ENCODE measurements around the gene CELSR3. TPM values are rescaled to one million over a fixed set of nuclear protein-coding genes. Genes with fewer than 3 reads are reported as not detected.

The CELSR3 gene
- total RNA-seq, 2 experiments from 2014 or later, result 18.2 to 18.6 TPM

DNA sequence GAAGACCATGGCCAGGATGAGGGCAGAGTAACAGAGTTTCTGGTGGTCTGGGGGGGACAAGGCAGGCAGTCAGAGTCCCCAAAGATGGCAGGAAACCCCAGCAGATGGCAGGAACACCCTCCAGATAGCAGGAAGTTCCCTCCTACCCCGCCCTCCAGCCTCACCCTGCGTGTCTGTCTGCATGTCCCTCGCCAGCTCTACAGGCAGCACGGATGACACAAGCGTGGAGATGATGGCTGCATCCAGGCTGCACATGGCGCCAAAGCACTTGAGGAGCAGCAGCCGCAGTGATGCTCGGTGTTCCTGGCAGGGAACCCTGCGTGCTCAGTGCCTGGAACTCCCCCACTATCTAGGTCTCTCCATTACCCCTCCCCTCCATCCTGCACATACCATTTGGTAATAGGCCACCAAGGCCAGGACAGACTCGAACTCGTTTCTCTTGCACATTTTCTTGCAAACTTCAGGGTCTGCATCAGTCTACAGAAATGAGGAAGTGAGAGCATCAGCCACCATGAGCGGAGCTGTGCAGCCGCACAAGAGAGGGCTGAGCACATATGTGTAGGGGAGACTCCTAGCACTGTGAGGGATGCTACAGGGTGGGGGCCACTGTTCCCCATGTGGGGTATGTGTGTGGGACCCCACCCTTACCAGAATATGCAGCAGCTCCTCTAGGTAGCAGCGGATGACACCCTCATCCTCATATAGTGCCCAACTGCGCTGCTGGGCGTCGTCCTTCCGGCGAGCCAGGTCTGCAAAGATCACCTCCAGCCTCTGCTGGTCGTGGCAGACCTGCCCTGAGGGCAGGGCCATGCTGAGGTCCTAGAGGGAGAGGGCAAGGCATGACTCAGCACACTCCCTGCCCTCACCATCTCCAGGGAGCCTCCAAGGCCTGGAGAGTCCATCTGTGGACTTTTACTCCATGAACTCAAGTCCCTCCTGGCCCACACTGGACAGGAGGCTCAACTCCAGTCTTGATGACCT, 17.0 kb upstream of the CELSR3 start:
- DNase-seq, result no peak
- no peak overlapping the region for H3K27ac Mint-ChIP-seq
- peaks cover 9% of the 10 kb centered on the region for H3K4me1 Mint-ChIP-seq
- no peaks in the 10 kb centered on the region for H3K9me3 Mint-ChIP-seq
- no peaks in the 10 kb centered on the region for H3K27me3 Mint-ChIP-seq
- H3K36me3 Mint-ChIP-seq, result peaks cover 36% of the 10 kb centered on the region
- H3K4me3 Mint-ChIP-seq, result no peak overlapping the region

DNA sequence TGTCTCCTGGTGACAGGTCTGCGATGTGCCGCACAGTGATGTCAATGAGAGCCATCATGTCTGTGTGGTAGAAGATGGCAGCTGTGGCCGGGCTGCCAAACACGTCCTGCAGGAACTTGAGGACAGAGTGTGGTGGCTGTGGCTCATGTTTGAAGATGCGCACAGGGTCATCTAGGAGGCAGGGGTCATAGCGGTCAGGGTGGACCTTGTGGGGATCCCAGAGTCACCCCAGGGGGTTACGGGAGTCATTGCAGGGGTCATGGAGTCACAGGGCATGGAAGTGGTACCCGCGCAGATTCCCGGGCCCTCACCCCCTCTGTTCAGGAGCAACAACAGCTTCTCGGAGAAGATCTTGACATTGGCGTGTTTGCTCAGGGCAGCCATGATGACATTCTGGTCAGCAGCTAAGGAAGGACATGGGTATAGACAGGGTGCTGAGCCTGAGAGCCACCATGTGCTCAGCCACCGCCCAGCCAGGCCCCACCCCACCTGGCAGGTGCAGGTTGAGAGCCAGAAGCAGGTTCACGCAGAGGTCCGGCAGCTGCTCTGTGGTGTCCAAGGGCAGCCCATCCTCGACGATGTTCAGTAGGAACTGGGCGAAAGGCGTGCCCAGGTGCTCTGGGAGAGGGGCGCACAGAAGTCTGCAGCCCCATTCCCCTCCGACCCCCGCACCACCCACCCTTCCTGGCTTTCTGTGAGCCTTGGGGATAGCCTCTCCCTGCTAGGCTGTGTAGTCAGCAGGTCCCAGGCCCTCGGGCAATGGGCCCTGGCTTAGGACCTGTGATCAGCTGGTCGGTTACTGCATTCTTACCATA, 16.1 kb upstream of the CELSR3 start:
- H3K9me3 Mint-ChIP-seq, result no peaks in the 10 kb centered on the region
- H3K36me3 Mint-ChIP-seq, result peaks cover 31% of the 10 kb centered on the region
- H3K27me3 Mint-ChIP-seq, result no peaks in the 10 kb centered on the region
- peaks cover 3% of the 10 kb centered on the region for H3K4me1 Mint-ChIP-seq
- H3K4me3 Mint-ChIP-seq, result no peak overlapping the region
- H3K27ac Mint-ChIP-seq, result no peak overlapping the region
- DNase-seq, result no peak

DNA sequence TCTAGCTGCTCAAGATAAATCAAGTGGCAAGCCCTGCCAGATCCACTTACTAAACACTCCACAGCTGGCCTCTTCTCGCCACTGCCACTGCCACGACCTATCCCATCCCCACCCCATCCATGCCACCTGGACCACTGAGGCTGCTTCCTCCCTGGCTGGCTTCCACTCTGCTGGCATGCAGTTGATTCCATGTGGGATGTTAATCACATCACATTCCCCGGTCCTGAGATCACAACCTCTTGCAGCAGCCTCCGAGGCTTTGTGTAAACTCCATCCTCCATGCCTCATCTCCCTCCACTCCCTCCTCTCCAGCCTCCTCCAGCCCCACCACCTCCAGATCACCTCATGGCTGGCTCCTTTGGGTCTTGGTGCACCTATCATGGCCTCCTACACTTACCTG, 15.4 kb upstream of the CELSR3 start:
- Mint-ChIP-seq H3K9me3 (no peaks in the 10 kb centered on the region), H3K27ac (no peak overlapping the region), H3K36me3 (peaks cover 29% of the 10 kb centered on the region), H3K27me3 (no peaks in the 10 kb centered on the region), H3K4me1 (peaks cover 2% of the 10 kb centered on the region), H3K4me3 (no peak overlapping the region)
- no peak for DNase-seq

DNA sequence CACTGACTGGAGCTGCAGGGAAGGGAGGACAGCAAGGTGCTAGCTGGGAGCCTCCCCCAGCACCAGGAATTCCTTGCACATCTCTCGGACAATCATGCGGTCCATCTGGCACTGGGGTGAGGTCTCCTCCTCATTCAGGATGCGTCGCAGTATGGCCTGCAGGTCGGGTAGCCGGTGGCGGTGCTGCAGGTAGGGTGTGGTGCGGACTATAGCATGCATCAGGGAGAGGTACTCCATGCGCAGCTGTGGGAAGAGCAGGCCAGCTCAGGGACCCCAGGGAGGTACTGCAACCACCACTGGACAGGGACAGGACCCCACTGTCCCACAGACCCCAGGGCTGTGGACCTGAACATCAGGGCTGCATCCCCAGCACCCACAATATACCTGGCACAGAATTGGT, 11.8 kb upstream of the CELSR3 start:
- H3K27ac Mint-ChIP-seq, result no peak overlapping the region
- H3K4me1 Mint-ChIP-seq, result no peaks in the 10 kb centered on the region
- no peaks in the 10 kb centered on the region for H3K27me3 Mint-ChIP-seq
- no peaks in the 10 kb centered on the region for H3K9me3 Mint-ChIP-seq
- no peak overlapping the region for H3K4me3 Mint-ChIP-seq
- H3K36me3 Mint-ChIP-seq, result peaks cover 29% of the 10 kb centered on the region
- no peak for DNase-seq

DNA sequence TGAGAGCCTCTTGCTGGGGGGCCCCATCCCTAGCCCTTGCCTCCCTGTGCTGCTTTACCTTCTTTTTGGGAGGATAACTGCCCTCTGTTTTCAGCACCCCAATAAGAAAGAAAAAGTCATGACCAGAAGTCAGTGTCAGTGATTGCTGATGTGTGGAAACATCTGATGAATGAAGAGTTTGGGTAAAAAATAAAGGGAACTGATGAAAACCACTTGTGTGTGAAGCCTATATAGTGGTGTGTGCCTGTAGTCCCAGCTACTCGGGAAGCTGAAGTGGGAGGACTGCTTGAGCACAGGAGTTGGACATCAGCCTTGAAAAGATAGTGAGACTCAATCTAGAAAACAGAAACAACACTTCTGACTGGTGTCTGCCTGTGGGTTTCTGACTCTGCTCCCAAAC, 9.8 kb upstream of the CELSR3 start:
- no peaks in the 10 kb centered on the region for H3K9me3 Mint-ChIP-seq
- DNase-seq, result no peak
- H3K4me1 Mint-ChIP-seq, result no peaks in the 10 kb centered on the region
- H3K4me3 Mint-ChIP-seq, result no peak overlapping the region
- H3K36me3 Mint-ChIP-seq, result peaks cover 22% of the 10 kb centered on the region
- no peak overlapping the region for H3K27ac Mint-ChIP-seq
- no peaks in the 10 kb centered on the region for H3K27me3 Mint-ChIP-seq

DNA sequence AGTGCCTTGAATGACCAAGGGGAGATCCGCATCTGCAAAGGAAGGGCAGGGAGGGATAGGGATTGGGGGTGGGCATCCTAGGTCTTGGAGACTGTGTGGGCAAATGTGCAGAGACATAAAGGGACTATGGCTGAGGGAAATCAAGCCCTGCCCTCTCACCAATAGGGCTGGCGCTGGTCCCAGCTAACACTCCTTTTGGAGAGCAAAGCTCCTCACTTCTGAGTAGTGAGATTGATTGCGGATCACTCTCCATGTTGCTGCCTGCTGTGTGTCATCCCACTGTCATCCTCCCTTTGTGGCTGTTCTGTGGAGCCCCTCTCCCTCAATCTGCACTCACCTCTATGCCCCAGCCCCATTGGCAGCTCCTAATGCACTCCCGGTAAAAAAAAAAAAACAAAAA, 2.2 kb upstream of the CELSR3 start:
- peaks cover 39% of the 10 kb centered on the region for H3K27me3 Mint-ChIP-seq
- no peak for DNase-seq
- H3K4me1 Mint-ChIP-seq, result peaks cover 11% of the 10 kb centered on the region
- H3K27ac Mint-ChIP-seq, result no peak overlapping the region
- no peak overlapping the region for H3K4me3 Mint-ChIP-seq
- no peaks in the 10 kb centered on the region for H3K9me3 Mint-ChIP-seq
- H3K36me3 Mint-ChIP-seq, result peaks cover 8% of the 10 kb centered on the region

DNA sequence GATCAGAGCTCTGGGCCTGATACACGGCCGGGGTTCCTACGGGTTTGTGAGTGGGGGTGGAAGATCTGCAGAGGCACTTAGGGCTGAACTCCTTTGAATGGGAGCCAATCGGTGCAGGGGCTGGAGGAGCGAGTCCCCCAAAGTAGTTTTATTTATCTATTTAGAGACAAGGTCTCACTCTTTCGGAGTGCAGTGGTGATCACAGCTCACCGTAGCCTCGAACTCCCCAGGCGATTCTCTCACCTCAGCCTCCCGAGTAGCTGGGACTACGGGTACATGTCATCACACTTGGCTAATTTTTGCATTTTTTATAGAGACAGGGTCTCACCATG, 1.6 kb upstream of the CELSR3 start:
- Mint-ChIP-seq H3K4me3 (no peak overlapping the region), H3K9me3 (no peaks in the 10 kb centered on the region), H3K36me3 (peaks cover 6% of the 10 kb centered on the region), H3K27me3 (peaks cover 43% of the 10 kb centered on the region), H3K4me1 (peaks cover 11% of the 10 kb centered on the region), H3K27ac (no peak overlapping the region)
- no peak for DNase-seq

DNA sequence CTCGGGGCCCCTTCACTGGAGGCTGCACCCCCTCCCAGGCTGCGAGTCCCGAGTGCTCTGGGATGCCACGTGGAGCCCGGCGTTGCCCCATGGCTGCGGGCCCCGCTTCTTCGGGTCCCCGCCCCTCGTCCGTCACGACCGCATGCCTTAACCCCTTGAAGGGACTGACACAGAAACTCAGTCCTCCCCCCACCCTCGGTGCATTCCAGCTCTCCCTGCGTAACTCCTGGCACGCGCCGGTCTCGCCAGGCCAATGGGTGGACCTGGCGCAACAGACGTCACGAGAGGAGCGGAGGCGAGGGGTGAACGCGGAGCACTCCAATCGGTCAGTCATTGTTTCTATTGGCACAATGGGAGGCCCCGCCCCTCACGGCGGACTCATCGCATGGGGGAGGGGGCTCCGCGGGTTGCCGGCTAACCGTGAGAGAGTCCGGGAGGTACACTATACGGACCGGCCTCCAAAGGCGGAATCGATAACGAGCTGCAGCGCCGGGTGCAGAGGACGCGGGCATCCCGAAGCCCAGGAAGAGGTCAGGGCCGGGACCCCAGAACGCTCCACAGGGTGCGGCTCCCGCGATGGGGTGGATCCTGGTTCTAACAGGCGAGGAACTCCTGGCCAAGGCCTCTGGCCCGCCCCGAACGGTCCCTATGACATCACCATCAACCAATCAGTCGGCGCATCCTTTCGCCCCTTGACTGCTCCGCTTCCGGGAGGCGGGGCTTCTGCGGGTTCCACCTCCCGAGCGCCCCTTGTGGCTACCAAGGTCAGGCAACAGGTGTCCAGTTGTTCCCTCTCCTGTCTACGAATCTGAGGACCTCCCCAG, 1.0 kb upstream of the CELSR3 start:
- peak; percentile 91 for DNase-seq
- Mint-ChIP-seq H3K9me3 (no peaks in the 10 kb centered on the region), H3K27me3 (peaks cover 43% of the 10 kb centered on the region), H3K4me1 (peaks cover 11% of the 10 kb centered on the region), H3K4me3 (peak overlapping the region; percentile 83), H3K36me3 (peaks cover 6% of the 10 kb centered on the region), H3K27ac (peak overlapping the region; percentile 84)

DNA sequence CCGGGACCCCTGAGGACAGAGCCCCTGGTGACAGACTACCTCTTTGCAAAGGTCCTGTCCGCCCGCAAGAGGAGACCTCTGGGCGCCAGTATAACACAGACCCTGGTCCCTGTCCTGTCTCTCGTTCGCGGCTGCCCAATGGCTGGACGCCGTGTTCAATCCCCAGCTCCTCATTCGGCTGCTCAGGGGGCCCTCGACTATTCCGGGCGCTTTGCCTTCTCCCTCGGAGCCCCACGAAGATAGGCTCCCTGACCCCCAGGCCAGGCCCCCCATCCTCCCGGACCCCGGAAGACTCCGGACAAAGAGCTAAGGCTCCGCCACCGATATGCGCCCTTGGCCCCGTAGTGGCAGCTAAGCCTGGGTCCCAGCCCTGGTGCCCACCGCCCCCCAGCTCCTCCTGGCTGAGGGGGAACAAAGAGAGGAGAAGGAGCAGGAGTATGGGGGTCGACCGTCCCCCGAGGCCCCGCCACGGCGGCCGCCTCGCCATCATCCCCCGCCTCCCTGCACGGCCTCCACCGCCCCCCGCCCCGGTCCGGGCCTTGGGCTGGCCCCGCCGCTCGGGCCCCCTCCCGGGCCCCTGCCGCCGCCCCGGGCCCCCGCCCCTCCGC, 437 bp downstream of the CELSR3 start:
- no peak overlapping the region for H3K27ac Mint-ChIP-seq
- no peaks in the 10 kb centered on the region for H3K9me3 Mint-ChIP-seq
- no peak for DNase-seq
- peaks cover 4% of the 10 kb centered on the region for H3K36me3 Mint-ChIP-seq
- H3K27me3 Mint-ChIP-seq, result peaks cover 43% of the 10 kb centered on the region
- peaks cover 14% of the 10 kb centered on the region for H3K4me1 Mint-ChIP-seq
- no peak overlapping the region for H3K4me3 Mint-ChIP-seq

DNA sequence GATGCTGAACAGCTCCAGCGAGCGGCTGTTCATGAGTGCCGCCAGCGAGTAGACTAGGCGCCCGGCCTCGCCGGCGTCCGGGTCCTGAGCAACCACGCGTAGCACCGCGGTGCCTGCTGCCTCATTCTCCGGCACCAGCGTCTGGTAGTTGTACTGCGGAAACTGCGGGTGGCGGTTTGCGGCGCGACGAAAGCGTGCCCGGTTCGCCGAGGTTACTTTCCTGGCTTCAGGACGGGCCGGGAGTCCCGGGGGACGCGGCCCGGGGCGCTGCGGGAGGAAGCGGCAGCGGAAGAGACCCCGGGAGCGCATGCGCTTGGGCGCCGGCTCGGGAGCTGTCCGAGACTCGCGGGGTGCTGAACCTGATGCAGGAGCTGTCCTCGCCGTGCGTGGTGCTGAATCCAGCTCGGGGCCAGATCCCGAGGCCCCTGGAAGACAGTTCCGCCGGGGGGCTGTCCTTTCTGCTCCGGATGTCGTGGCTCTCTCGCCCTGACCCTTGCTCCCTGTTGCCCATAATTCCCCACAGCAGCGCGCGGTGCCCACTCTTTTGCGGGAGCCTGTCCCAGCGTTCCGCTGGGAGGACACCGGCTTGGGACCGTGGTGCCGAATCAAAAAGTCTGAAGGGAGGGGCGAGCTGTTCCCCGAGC, 1.1 kb downstream of the CELSR3 start:
- Mint-ChIP-seq H3K9me3 (no peaks in the 10 kb centered on the region), H3K4me1 (peaks cover 14% of the 10 kb centered on the region), H3K4me3 (peak overlapping the region; percentile 34), H3K36me3 (peaks cover 7% of the 10 kb centered on the region), H3K27ac (no peak overlapping the region), H3K27me3 (peaks cover 43% of the 10 kb centered on the region)
- peak; percentile 77 for DNase-seq

DNA sequence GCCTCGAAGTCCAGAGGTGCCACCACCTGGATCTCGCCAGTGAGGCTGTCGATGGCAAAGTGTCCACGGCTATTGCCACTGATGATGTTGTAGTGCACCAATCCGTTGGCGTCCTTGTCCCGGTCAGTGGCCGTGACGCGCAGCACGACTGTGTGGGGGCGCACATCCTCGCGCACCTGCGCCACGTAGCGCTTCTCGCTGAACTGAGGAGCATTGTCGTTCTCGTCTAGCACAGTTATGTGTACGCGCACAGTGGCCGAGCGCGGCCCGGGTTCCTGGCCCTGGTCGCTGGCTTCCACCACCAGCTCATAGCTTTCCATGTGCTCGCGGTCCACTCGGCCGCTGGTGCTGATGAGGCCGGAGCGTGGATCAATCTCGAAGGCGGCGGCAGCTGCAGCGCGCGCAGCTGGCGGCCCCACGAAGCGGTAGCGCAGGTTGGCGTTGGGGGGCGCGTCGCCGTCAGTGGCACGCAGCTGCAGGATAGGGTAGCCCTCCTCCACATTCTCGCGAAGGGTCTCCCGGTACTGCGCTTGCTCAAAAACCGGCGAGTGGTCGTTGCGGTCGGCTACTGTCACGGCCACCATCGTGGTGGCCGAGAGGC, 1.8 kb downstream of the CELSR3 start:
- Mint-ChIP-seq H3K27ac (no peak overlapping the region), H3K9me3 (no peaks in the 10 kb centered on the region), H3K4me1 (peaks cover 14% of the 10 kb centered on the region), H3K4me3 (no peak overlapping the region), H3K27me3 (peaks cover 43% of the 10 kb centered on the region), H3K36me3 (peaks cover 8% of the 10 kb centered on the region)
- DNase-seq, result no peak

DNA sequence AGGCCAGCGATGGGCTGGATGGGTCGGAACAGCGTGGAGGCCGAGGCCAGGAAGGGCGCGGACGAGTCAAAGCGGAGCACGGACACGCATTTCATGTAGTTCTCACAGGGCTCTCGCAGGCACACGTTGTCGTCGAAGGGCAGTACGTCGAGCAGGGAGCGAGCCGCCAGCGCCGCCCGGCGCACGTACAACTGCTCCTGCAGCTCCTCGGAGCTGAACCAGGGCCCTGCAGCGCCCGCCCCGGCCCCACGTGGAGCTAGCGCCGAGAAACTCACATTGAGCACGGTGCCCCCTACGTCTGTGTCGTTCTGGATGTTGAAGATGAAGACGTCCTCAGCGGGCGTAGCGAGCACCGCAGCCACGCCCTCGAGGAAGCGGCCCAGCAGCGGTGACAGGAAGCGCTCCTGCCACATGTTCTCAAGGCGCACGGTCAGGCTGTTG, 5.8 kb downstream of the CELSR3 start:
- H3K4me3 Mint-ChIP-seq, result peak overlapping the region; percentile 80
- no peaks in the 10 kb centered on the region for H3K9me3 Mint-ChIP-seq
- peak overlapping the region; percentile 86 for H3K27ac Mint-ChIP-seq
- DNase-seq, result peak; percentile 55
- peaks cover 20% of the 10 kb centered on the region for H3K27me3 Mint-ChIP-seq
- H3K4me1 Mint-ChIP-seq, result peaks cover 11% of the 10 kb centered on the region
- H3K36me3 Mint-ChIP-seq, result peaks cover 19% of the 10 kb centered on the region

DNA sequence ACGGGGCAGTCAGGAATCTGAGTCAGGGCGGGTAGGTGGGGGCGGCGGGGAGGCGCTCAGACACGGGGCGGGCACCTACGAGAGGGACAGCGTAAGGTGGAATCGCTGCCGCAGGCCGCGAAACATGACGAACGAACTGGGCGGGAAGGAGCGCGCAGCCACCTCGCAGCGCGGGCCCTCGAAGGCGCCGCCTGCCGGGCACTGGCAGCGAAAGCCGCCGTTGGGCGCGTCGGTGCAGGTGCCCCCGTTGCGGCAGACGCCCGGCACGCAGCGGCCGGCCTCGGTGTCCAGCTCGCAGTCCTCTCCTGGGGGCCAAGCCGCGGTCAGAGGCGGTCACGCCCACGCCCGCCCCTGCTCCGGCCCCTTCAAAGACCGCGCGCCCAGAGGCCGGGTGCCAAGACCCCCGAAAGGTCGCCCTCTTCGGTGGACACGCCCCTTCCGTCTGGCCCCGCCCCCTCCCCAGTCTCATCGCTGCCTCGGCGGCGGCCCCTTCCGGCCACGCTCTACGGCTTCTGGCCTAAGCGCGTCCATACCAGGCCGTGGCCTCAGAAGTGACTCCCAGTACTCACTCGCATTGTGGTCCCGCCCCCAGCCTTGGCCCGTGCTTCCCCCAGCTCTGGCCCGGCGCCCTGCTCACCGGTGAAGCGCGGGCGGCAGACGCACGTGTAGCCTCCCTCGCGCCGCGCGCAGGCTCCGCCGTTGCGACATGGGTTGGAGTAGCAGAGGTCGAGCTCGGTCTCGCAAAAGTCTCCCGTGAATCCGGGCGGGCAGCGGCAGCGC, 6.4 kb downstream of the CELSR3 start:
- peak overlapping the region; percentile 83 for H3K4me3 Mint-ChIP-seq
- H3K27me3 Mint-ChIP-seq, result peaks cover 14% of the 10 kb centered on the region
- DNase-seq, result peak; percentile 92
- H3K4me1 Mint-ChIP-seq, result peaks cover 10% of the 10 kb centered on the region
- H3K9me3 Mint-ChIP-seq, result no peaks in the 10 kb centered on the region
- H3K27ac Mint-ChIP-seq, result peak overlapping the region; percentile 91
- H3K36me3 Mint-ChIP-seq, result peaks cover 19% of the 10 kb centered on the region
